ENCODE results near the gene FBXO31. TPM values are rescaled to one million over a fixed set of nuclear protein-coding genes. Genes with fewer than 3 reads are reported as not detected.

The FBXO31 gene
- total and polyA plus RNA-seq, 2 of the 13 experiments (the other 11 are each of a cell fraction or from before 2014, with no cell fraction given) = 92.4 to 101 TPM

DNA sequence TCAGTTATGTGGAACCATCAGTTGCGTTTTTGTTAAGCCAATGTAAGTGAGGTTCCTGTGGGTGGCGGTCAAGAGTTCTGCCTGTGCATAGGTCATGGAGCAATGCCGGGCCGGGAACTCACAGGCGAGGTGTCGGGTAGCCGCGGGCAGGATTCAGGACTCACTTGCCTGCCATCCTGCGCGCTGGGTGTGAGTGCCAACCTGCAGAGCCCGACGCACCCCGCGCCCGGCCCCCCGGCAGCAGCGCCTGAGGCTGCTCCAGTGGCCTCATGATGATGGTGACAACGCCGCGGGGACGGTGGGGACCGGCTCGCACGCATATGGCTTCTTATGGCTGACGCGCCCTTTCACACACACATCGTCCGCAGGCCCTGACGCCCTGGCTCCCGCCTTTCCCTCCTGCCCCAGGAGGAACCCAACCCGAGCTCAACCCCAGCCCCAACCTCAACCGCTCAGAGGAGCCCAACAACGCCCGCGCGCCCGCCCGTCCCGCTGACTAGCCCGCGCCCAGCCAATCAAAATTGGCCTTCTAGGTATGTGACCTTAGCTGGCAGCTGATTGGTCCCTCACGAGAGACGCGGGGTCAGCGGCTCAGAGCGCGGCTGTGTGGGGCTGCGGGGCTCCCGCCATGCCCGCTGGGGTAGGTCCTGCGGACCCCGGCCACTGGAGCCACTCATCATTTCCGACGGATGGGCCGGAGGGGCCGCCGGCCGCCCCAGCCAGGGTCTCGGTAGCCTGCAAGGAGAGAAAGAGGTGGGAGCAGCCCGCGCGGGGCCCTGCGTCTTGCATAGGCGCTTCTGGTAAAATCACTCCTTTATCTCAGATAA, 66.4 kb downstream of the FBXO31 start, which contains the start of gene C16orf95 (continued):
- TF ChIP-seq ZNF276 (CRISPR knock-in tag; IDR thresholded peaks at IDR 0.05; ENCODE audit: low read depth) (no peak; the same call in 1 of the 2 replicates), ZBTB14 (CRISPR knock-in tag; IDR thresholded peaks at IDR 0.05) (no peak), ZNF746 (CRISPR knock-in tag; IDR thresholded peaks at IDR 0.05) (0 out of 2 replicates have a peak, but pooled peaks have one; percentile 39), HMGXB4 (CRISPR knock-in tag; IDR thresholded peaks at IDR 0.05; ENCODE audit: borderline replicate concordance in 1 of 2, low read depth in 1 of 2) (peak; percentile 92 to 96), BHLHE40 (IDR thresholded peaks at IDR 0.05; ENCODE audit: low read length) (peak; percentile 19; the same call in 1 of the 2 replicates), ZNF556 (CRISPR knock-in tag; IDR thresholded peaks at IDR 0.05; ENCODE audit: borderline replicate concordance) (peak; percentile 85), ZNF138 (CRISPR knock-in tag; IDR thresholded peaks at IDR 0.05; ENCODE audit: low read depth) (peak; percentile 84; the same call in 1 of the 2 replicates), JARID2 (CRISPR knock-in tag; IDR thresholded peaks at IDR 0.05; ENCODE audit: insufficient replicate concordance) (no peak), HIVEP1 (CRISPR knock-in tag; IDR thresholded peaks at IDR 0.05) (peak; percentile 88), PAWR (CRISPR knock-in tag; IDR thresholded peaks at IDR 0.05; ENCODE audit: borderline replicate concordance) (0 out of 2 replicates have a peak, but pooled peaks have one; percentile 71), PBX2 (CRISPR knock-in tag; IDR thresholded peaks at IDR 0.05) (no peak), ZNF10 (CRISPR knock-in tag; IDR thresholded peaks at IDR 0.05; ENCODE audit: borderline replicate concordance, low read depth) (no peak)
- TF ChIP-seq, protein P1, sequence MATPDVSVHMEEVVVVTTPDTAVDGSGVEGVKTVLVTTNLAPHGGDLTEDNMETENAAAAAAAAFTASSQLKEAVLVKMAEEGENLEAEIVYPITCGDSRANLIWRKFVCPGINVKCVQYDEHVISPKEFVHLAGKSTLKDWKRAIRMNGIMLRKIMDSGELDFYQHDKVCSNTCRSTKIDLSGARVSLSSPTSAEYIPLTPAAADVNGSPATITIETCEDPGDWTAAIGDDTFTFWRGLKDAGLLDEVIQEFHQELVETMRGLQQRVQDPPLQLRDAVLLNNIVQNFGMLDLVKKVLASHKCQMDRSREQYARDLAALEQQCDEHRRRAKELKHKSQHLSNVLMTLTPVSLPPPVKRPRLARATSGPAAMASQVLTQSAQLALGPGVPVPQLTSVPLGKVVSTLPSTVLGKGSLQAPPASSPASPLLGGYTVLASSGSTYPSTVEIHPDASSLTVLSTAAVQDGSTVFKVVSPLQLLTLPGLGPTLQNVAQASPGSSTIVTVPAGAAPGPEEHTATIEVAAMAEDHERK (CRISPR knock-in tag; IDR thresholded peaks at IDR 0.05; ENCODE audit: low read depth) = peak; percentile 52; the same call in 1 of the 2 replicates
- TF ChIP-seq, protein P2, sequence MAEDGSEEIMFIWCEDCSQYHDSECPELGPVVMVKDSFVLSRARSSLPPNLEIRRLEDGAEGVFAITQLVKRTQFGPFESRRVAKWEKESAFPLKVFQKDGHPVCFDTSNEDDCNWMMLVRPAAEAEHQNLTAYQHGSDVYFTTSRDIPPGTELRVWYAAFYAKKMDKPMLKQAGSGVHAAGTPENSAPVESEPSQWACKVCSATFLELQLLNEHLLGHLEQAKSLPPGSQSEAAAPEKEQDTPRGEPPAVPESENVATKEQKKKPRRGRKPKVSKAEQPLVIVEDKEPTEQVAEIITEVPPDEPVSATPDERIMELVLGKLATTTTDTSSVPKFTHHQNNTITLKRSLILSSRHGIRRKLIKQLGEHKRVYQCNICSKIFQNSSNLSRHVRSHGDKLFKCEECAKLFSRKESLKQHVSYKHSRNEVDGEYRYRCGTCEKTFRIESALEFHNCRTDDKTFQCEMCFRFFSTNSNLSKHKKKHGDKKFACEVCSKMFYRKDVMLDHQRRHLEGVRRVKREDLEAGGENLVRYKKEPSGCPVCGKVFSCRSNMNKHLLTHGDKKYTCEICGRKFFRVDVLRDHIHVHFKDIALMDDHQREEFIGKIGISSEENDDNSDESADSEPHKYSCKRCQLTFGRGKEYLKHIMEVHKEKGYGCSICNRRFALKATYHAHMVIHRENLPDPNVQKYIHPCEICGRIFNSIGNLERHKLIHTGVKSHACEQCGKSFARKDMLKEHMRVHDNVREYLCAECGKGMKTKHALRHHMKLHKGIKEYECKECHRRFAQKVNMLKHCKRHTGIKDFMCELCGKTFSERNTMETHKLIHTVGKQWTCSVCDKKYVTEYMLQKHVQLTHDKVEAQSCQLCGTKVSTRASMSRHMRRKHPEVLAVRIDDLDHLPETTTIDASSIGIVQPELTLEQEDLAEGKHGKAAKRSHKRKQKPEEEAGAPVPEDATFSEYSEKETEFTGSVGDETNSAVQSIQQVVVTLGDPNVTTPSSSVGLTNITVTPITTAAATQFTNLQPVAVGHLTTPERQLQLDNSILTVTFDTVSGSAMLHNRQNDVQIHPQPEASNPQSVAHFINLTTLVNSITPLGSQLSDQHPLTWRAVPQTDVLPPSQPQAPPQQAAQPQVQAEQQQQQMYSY (CRISPR knock-in tag; IDR thresholded peaks at IDR 0.05) = peak; percentile 28; the same call in 1 of the 2 replicates

Data from HepG2 (cell line).